Parathyroid adenoma (tissue), 2 donors: ENCODE data around the gene CC2D1A.
A peak's percentile ranks its signal among the peaks of the same experiment; 100 is the strongest.

ENCODE experiments used
- H2AFZ ChIP-seq: fragments of 300-600 bp; sonication (generic); one replicate; pipeline ENCODE4 v1.7.0; 2017; ENCODE audit warnings: antibody characterized with exemption, mild to moderate bottlenecking
- H3K27ac ChIP-seq: fragments of 300-600 bp; sonication (generic); one replicate; pipeline ENCODE4 v1.7.0; 2017
- H3K27me3 ChIP-seq: fragments of 300-600 bp; sonication (generic); one replicate; pipeline ENCODE4 v1.7.0; 2017; ENCODE audit warnings: low read length; ENCODE audit not compliant: control insufficient read depth, insufficient read depth
- H3K36me3 ChIP-seq: fragments of 300-600 bp; sonication (generic); one replicate; pipeline ENCODE4 v1.7.0; 2017; ENCODE audit warnings: low read length; ENCODE audit not compliant: control insufficient read depth, insufficient read depth
- H3K4me1 ChIP-seq: fragments of 300-600 bp; sonication (generic); one replicate; pipeline ENCODE4 v1.7.0; 2017; ENCODE audit warnings: control low read depth
- H3K4me2 ChIP-seq: fragments of 300-600 bp; sonication (generic); one replicate; pipeline ENCODE4 v1.7.0; 2017; ENCODE audit warnings: low read length
- H3K4me3 ChIP-seq: fragments of 300-600 bp; sonication (generic); one replicate; pipeline ENCODE4 v1.7.0; 2017; ENCODE audit warnings: low read depth, low read length
- H3K79me2 ChIP-seq: fragments of 300-600 bp; sonication (generic); one replicate; pipeline ENCODE4 v1.7.0; 2017; ENCODE audit warnings: control low read depth
- H3K9ac ChIP-seq: fragments of 300-600 bp; sonication (generic); one replicate; pipeline ENCODE4 v1.7.0; 2017; ENCODE audit warnings: mild to moderate bottlenecking
- H3K9me3 ChIP-seq: fragments of 300-600 bp; sonication (generic); one replicate; pipeline ENCODE4 v1.7.0; 2017; ENCODE audit warnings: low read length; ENCODE audit not compliant: control insufficient read depth
- CTCF ChIP-seq: fragments of 300-600 bp; sonication (generic); IDR thresholded peaks from one replicate; pipeline ENCODE4 v1.7.0; 2017; ENCODE audit warnings: antibody characterized with exemption, mild to moderate bottlenecking
- donor health status: primary hyperparathyroidism.

The CC2D1A gene

GRCh38 chr19:13865571-13866462, 40.2 kb upstream of the CC2D1A start:
- H3K79me2 ChIP-seq = no peaks in the 10 kb centered on the region
- peak overlapping the region; percentile 55 for H3K9ac ChIP-seq
- H3K4me3 ChIP-seq = peak overlapping the region; percentile 73
- TF ChIP-seq CTCF = peak; percentile 6
- H3K36me3 ChIP-seq = no peaks in the 10 kb centered on the region
- peak overlapping the region; percentile 84 for H2AFZ ChIP-seq
- H3K27me3 ChIP-seq = no peaks in the 10 kb centered on the region
- H3K4me2 ChIP-seq = peak overlapping the region; percentile 68
- H3K4me1 ChIP-seq = peaks cover 11% of the 10 kb centered on the region
- H3K27ac ChIP-seq = peak overlapping the region; percentile 61
- H3K9me3 ChIP-seq = no peaks in the 10 kb centered on the region

GRCh38 chr19:13866463-13867046, 39.4 kb upstream of the CC2D1A start:
- H3K4me3 ChIP-seq = peak overlapping the region; percentile 73
- TF ChIP-seq CTCF = no peak
- H3K9ac ChIP-seq = no peak overlapping the region
- no peaks in the 10 kb centered on the region for H3K9me3 ChIP-seq
- H3K36me3 ChIP-seq = no peaks in the 10 kb centered on the region
- H3K27ac ChIP-seq = peak overlapping the region; percentile 61
- peak overlapping the region; percentile 68 for H3K4me2 ChIP-seq
- H3K4me1 ChIP-seq = peaks cover 9% of the 10 kb centered on the region
- H3K27me3 ChIP-seq = no peaks in the 10 kb centered on the region
- no peaks in the 10 kb centered on the region for H3K79me2 ChIP-seq
- peak overlapping the region; percentile 84 for H2AFZ ChIP-seq

DNA sequence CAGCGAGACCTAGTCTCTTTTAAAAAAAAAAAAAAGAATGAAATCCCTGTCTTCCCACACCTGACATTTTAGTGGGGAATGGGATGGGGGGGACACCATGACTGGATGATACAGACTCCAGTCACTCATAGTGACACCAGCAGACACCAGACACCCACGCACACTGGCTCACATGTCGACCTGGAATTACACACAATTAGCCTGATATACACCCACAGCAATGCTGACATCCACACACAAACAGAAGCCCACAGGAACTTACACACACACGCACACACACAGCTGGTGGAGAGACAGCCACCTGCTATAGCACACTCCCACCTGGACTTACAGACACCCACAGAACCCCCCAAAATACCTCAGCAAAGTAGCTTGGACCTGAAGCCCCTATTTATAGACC, 37.3 kb upstream of the CC2D1A start:
- Histone ChIP-seq H3K9ac (no peak overlapping the region), H3K36me3 (no peaks in the 10 kb centered on the region), H3K4me2 (no peak overlapping the region), H3K9me3 (no peaks in the 10 kb centered on the region), H3K27ac (no peak overlapping the region), H3K4me1 (peaks cover 4% of the 10 kb centered on the region), H3K27me3 (no peaks in the 10 kb centered on the region), H3K79me2 (no peaks in the 10 kb centered on the region), H2AFZ (no peak overlapping the region), H3K4me3 (no peak overlapping the region)
- TF ChIP-seq CTCF = no peak

- TF ChIP-seq CTCF = no peak
These were observed 36.7 kb upstream of the CC2D1A start for GRCh38 chr19:13869281-13869680.

More at GRCh38 chr19:13869281-13869680, 36.7 kb upstream of the CC2D1A start:
- Histone ChIP-seq H3K4me3 (no peak overlapping the region), H3K9me3 (no peaks in the 10 kb centered on the region), H3K27me3 (no peaks in the 10 kb centered on the region), H3K9ac (no peak overlapping the region), H3K4me2 (no peak overlapping the region), H3K36me3 (no peaks in the 10 kb centered on the region), H3K27ac (no peak overlapping the region), H3K4me1 (peaks cover 4% of the 10 kb centered on the region), H3K79me2 (no peaks in the 10 kb centered on the region), H2AFZ (no peak overlapping the region)
